Esophagus squamous epithelium (tissue), 5 donors: ENCODE measurements around the gene STPG1. TPM values are rescaled to one million over a fixed set of nuclear protein-coding genes. Genes with fewer than 3 reads are reported as not detected.
A peak's percentile ranks its signal among the peaks of the same experiment; 100 is the strongest.

Experiments used
- DNase-seq: peaks from one replicate; lab custom pipeline; 2025; lab: John Stamatoyannopoulos, UW
- H3K27ac ChIP-seq, 4 donors: fragments of 200-600 bp; sonication (generic); one replicate each; pipeline ENCODE4 v1.5.1; 2016 to 2019; ENCODE audit warnings: mild to moderate bottlenecking in 1 of 4
- H3K27me3 ChIP-seq, 4 donors: fragments of 200-600 bp; sonication (generic); 1 replicate in 3 of 4; 2 replicates in 1 of 4; pipeline versions ENCODE4 v1.5.1 to v1.6.0; 2017 to 2021; ENCODE audit warnings: antibody characterized with exemption in 1 of 4
- H3K36me3 ChIP-seq, 3 donors: fragments of 200-600 bp; sonication (generic); one replicate each; pipeline ENCODE4 v1.5.1; 2016 to 2019
- H3K4me1 ChIP-seq, 3 donors: fragments of 200-600 bp; sonication (generic); one replicate each; pipeline ENCODE4 v1.5.1; 2017 to 2019
- H3K4me3 ChIP-seq, 4 donors: fragments of 200-600 bp; sonication (generic); 1 replicate in 3 of 4; 2 replicates in 1 of 4; pipeline ENCODE4 v1.5.1; 2016 to 2019; ENCODE audit warnings: mild to moderate bottlenecking in 2 of 4, moderate library complexity in 1 of 4
- H3K9me3 ChIP-seq, 3 donors: fragments of 200-600 bp; sonication (generic); one replicate each; pipeline ENCODE4 v1.5.1; 2016 to 2019
- CTCF ChIP-seq, 6 experiments: fragments of 450-650 bp in 4 of 6; fragments of 200-600 bp in 2 of 6; sonication (generic) in 2 of 6; IDR thresholded peaks; one replicate each; pipeline ENCODE4 v1.5.1; 2016 to 2019; ENCODE audit warnings: antibody characterized with exemption in 6 of 6, mild to moderate bottlenecking in 4 of 6, moderate library complexity in 4 of 6
- POLR2A ChIP-seq, 4 donors: fragments of 450-650 bp; IDR thresholded peaks; one replicate each; pipeline ENCODE4 v1.6.1; 2017; ENCODE audit warnings: antibody characterized with exemption in 4 of 4, mild to moderate bottlenecking in 4 of 4, moderate library complexity in 3 of 4
- WGBS, 2 donors: methylation state at CpG; one replicate each; pipeline ENCODE4 v1.1.5; 2018; 5-methylcytosine and 5-hydroxymethylcytosine counted together
- intact Hi-C: fragments of 100-400 bp; cut with DNase I; formaldehyde crosslinking; loops from one replicate; pipeline ENCODE4 v1.15.0; 2022
- total RNA-seq, 4 donors: library from RNA; depleted of rRNA; stranded (reverse); fragments of >200 nt; gene quantifications; one replicate each; pipeline ENCODE4 v1.1.0, GENCODE V29; 2016
- donor health status: DM: yes; HTN: yes; CAD: no.

Gene STPG1
- total RNA-seq, 4 donors from 2014 or later: 2.6 to 6.9 (median 5.6) TPM

- Histone ChIP-seq H3K36me3 (peaks cover 0 to 100% (median 13%) of the 10 kb centered on the region in 3 donors), H3K4me3 (no peak overlapping the region), H3K4me1 (peaks cover 0 to 11% (median 0%) of the 10 kb centered on the region in 3 donors), H3K27me3 (no peaks in the 10 kb centered on the region), H3K27ac (no peak overlapping the region), H3K9me3 (no peaks in the 10 kb centered on the region)
- WGBS, 2 donors: 90 to 100% methylated on average over 10 to 12 of the region's 13 CpGs
- intact Hi-C loops: no loop called here
- TF ChIP-seq POLR2A (IDR thresholded peaks at IDR 0.05) (no peak), CTCF (IDR thresholded peaks at IDR 0.05) (no peak)
- no peak for DNase-seq
Measured at GRCh38 chr1:24343412-24344089, 70.0 kb downstream of the STPG1 start.

GRCh38 chr1:24341260-24341659, 72.3 kb downstream of the STPG1 start:
- WGBS, 2 donors: 62 to 75% methylated on average over 4 to 7 of the region's 8 CpGs
- intact Hi-C loops: no loop called here
- no peak for TF ChIP-seq POLR2A (IDR thresholded peaks at IDR 0.05)
- TF ChIP-seq CTCF (IDR thresholded peaks at IDR 0.05): no peak
- H3K27me3 ChIP-seq: no peaks in the 10 kb centered on the region
- peaks cover 0 to 100% (median 10%) of the 10 kb centered on the region in 3 donors for H3K36me3 ChIP-seq
- DNase-seq: no peak
- no peak overlapping the region for H3K4me3 ChIP-seq
- no peak overlapping the region for H3K27ac ChIP-seq
- no peaks in the 10 kb centered on the region for H3K9me3 ChIP-seq
- H3K4me1 ChIP-seq: peaks cover 0 to 16% (median 0%) of the 10 kb centered on the region in 3 donors

- H3K36me3 ChIP-seq: peaks cover 0 to 100% (median 10%) of the 10 kb centered on the region in 3 donors
- TF ChIP-seq CTCF (IDR thresholded peaks at IDR 0.05) (no peak), POLR2A (IDR thresholded peaks at IDR 0.05) (no peak)
- H3K27ac ChIP-seq: peak overlapping the region in 2 of 4 donors; percentile 3 to 13
- no peaks in the 10 kb centered on the region for H3K9me3 ChIP-seq
- no peak for DNase-seq
- peaks cover 0 to 16% (median 0%) of the 10 kb centered on the region in 3 donors for H3K4me1 ChIP-seq
- no peak overlapping the region for H3K4me3 ChIP-seq
- 72% methylated on average over 7 of the region's 8 CpGs; no CpG with 5 or more reads in 1 of the 2 donors for WGBS, 2 donors
- no peaks in the 10 kb centered on the region for H3K27me3 ChIP-seq
- intact Hi-C loops: no loop called here
Measured at GRCh38 chr1:24340770-24341169, 72.8 kb downstream of the STPG1 start.

- peak overlapping the region in 1 of 4 donors; percentile 13 for H3K27ac ChIP-seq
- DNase-seq: no peak
Measured at GRCh38 chr1:24339996-24340395, 73.6 kb downstream of the STPG1 start.

More at GRCh38 chr1:24339996-24340395, 73.6 kb downstream of the STPG1 start:
- intact Hi-C loops: no loop called here
- no peaks in the 10 kb centered on the region for H3K27me3 ChIP-seq
- H3K4me3 ChIP-seq: no peak overlapping the region
- TF ChIP-seq CTCF (IDR thresholded peaks at IDR 0.05) (no peak), POLR2A (IDR thresholded peaks at IDR 0.05) (no peak)
- 78% methylated on average over 7 to 8 of the region's 8 CpGs for WGBS, 2 donors
- peaks cover 0 to 100% (median 10%) of the 10 kb centered on the region in 3 donors for H3K36me3 ChIP-seq
- peaks cover 0 to 23% (median 0%) of the 10 kb centered on the region in 3 donors for H3K4me1 ChIP-seq
- no peaks in the 10 kb centered on the region for H3K9me3 ChIP-seq
